Stimulated activated CD8-positive, alpha-beta memory T cell treated with anti-CD3 and anti-CD28 coated beads, Interleukin-7, amount 100 ng/mL, for 24 hours (primary cell): Measurements from ENCODE around the gene SPINK8.
"Not testable (repeated sequence)": the region's sequence is repeated elsewhere in the genome, so short reads cannot be mapped to it uniquely, and the experiment has no call there.

Experiments used
- DNase-seq: peaks from one replicate; pipeline ENCODE4 v3.0.0-alpha.2; 2020; ENCODE audit warnings: low read depth

Gene SPINK8

GRCh38 chr3:48333346-48334245 is at the start of gene SPINK8:
Gene SPINK8, minus strand, starts transcription at chr3:48333661. Its CDS starts 5,320 bp downstream, at chr3:48328341.
- not testable (repeated sequence) for DNase-seq

- DNase-seq = no peak
Observed at GRCh38 chr3:48372862-48373435, 39.5 kb upstream of the SPINK8 start.

GRCh38 chr3:48372377-48372770 is 38.9 kb upstream of the SPINK8 start:
- DNase-seq = no peak

GRCh38 chr3:48371651-48372376 is 38.4 kb upstream of the SPINK8 start, which contains the start of gene FBXW12:
Gene FBXW12, plus strand, starts transcription at chr3:48372219. Its CDS starts 549 bp downstream, at chr3:48372768.
- DNase-seq = no peak

- DNase-seq = no peak
Observed at GRCh38 chr3:48370333-48370713, 36.9 kb upstream of the SPINK8 start.

GRCh38 chr3:48369693-48370332 is 36.4 kb upstream of the SPINK8 start:
- DNase-seq = no peak

GRCh38 chr3:48367201-48367600 is 33.7 kb upstream of the SPINK8 start:
- DNase-seq = no peak

GRCh38 chr3:48364840-48365239 is 31.4 kb upstream of the SPINK8 start:
- DNase-seq = no peak

- no peak for DNase-seq
Observed at GRCh38 chr3:48361928-48362327, 28.5 kb upstream of the SPINK8 start.

- DNase-seq = no peak
Observed at GRCh38 chr3:48356419-48356818, 23.0 kb upstream of the SPINK8 start.

GRCh38 chr3:48353987-48354386 is 20.5 kb upstream of the SPINK8 start:
- DNase-seq = no peak

GRCh38 chr3:48352546-48352945 is 19.1 kb upstream of the SPINK8 start:
- DNase-seq = no peak

GRCh38 chr3:48347500-48347899 is 14.0 kb upstream of the SPINK8 start:
- DNase-seq = no peak

GRCh38 chr3:48345946-48346572 is 12.6 kb upstream of the SPINK8 start:
- DNase-seq = no peak

GRCh38 chr3:48344867-48345507 is 11.5 kb upstream of the SPINK8 start:
- DNase-seq = no peak

GRCh38 chr3:48343432-48343831 is 10.0 kb upstream of the SPINK8 start:
- DNase-seq = no peak

- DNase-seq = no peak
Observed at GRCh38 chr3:48338635-48339034, 5.2 kb upstream of the SPINK8 start.

GRCh38 chr3:48337536-48337935 is 4.1 kb upstream of the SPINK8 start:
- not testable (repeated sequence) for DNase-seq

- not testable (repeated sequence) for DNase-seq
Observed at GRCh38 chr3:48335286-48335685, 1.8 kb upstream of the SPINK8 start.

- no peak for DNase-seq
Observed at GRCh38 chr3:48334605-48335004, 1.1 kb upstream of the SPINK8 start.
